ENCODE measurements around the gene GYG2. TPM values are rescaled to one million over a fixed set of nuclear protein-coding genes. Genes with fewer than 3 reads are reported as not detected.

Gene GYG2
- total RNA-seq, 2 donors from 2014 or later, result 12.8 to 22.0 TPM

DNA sequence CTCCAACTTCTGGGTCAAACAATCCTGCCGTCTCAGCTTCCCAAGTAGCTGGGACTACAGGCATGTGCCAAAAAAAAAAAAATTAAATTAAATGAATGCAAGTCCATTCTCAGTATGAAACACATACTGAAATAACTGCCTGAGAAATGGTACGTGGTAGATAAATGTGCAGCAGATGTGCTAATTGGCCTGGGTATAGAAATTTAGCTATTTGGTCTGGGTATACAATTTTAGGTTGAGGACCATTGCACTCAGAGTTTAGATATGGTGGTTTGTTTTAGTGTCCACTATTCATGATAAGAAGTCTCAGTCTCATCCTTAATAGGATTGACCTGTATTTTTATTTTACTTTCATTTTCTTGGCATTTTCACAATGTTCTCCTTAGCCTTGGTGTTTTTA lies 9.2 kb downstream of the GYG2 start:
- H3K4me1 ChIP-seq, result no peaks in the 10 kb centered on the region
- H3K36me3 ChIP-seq, result no peaks in the 10 kb centered on the region
- TF ChIP-seq, protein P1, sequence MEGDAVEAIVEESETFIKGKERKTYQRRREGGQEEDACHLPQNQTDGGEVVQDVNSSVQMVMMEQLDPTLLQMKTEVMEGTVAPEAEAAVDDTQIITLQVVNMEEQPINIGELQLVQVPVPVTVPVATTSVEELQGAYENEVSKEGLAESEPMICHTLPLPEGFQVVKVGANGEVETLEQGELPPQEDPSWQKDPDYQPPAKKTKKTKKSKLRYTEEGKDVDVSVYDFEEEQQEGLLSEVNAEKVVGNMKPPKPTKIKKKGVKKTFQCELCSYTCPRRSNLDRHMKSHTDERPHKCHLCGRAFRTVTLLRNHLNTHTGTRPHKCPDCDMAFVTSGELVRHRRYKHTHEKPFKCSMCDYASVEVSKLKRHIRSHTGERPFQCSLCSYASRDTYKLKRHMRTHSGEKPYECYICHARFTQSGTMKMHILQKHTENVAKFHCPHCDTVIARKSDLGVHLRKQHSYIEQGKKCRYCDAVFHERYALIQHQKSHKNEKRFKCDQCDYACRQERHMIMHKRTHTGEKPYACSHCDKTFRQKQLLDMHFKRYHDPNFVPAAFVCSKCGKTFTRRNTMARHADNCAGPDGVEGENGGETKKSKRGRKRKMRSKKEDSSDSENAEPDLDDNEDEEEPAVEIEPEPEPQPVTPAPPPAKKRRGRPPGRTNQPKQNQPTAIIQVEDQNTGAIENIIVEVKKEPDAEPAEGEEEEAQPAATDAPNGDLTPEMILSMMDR (IDR thresholded peaks at IDR 0.05), result no peak
- no peak overlapping the region for H3K9ac ChIP-seq (ENCODE audit: low read depth in 2 of 2, low read length in 2 of 2)
- no peaks in the 10 kb centered on the region for H3K27me3 ChIP-seq
- H3K9me3 ChIP-seq, result no peaks in the 10 kb centered on the region
- H3K27ac ChIP-seq, result no peak overlapping the region
- DNase-seq, result no peak
- intact Hi-C loops (cut with DNase I), result no loop called here
- no peak overlapping the region for H3K4me3 ChIP-seq

DNA sequence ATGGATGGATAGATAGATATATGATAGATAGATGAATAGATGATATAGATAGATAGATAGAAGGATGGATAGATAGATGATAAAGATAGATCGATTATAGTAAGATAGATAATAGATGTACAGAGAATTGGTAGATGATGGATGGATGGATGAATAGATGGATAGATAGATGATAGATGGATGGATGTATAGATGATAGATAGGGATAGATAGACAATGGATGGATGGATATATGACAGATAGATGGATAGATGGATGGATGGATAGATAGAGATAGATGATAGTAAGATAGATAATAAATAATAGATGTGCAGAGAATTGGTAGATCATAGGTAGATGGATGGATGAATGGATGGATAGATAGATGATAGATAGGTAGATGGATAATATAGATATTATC lies 12.2 kb downstream of the GYG2 start:
- H3K27me3 ChIP-seq, result no peaks in the 10 kb centered on the region
- no peaks in the 10 kb centered on the region for H3K4me1 ChIP-seq
- no peak for DNase-seq
- H3K36me3 ChIP-seq, result no peaks in the 10 kb centered on the region
- TF ChIP-seq, protein P1 (IDR thresholded peaks at IDR 0.05), result no peak
- H3K4me3 ChIP-seq, result no peak overlapping the region
- no peak overlapping the region for H3K27ac ChIP-seq
- H3K9me3 ChIP-seq, result no peaks in the 10 kb centered on the region
- H3K9ac ChIP-seq (ENCODE audit: low read depth in 2 of 2, low read length in 2 of 2), result no peak overlapping the region
- intact Hi-C loops (cut with DNase I), result no loop called here

DNA sequence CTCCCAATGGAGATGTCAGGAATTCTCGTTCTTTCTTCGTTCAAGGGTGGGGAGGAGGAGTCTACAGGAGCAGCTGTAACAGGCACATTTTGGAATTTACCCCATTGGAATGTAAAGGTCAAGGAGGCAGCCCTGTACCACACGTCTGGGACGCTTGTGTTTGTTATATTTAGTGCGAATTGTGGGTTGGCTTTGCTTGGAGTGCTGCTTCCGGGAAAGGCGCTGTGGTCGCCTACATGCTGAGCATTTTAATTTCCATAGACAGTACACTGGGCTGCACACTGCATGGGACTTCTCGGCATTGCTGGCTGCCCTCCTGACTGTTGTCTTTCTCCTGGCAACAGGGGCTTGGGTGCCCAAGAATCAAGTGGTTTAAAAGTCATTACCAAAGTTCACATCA lies 12.8 kb downstream of the GYG2 start:
- Histone ChIP-seq H3K27ac (no peak overlapping the region), H3K27me3 (no peaks in the 10 kb centered on the region), H3K4me1 (no peaks in the 10 kb centered on the region), H3K4me3 (no peak overlapping the region), H3K9ac (ENCODE audit: low read depth in 2 of 2, low read length in 2 of 2) (no peak overlapping the region), H3K9me3 (no peaks in the 10 kb centered on the region), H3K36me3 (no peaks in the 10 kb centered on the region)
- intact Hi-C loops (cut with DNase I), result no loop called here
- no peak for DNase-seq
- TF ChIP-seq, protein P1 (IDR thresholded peaks at IDR 0.05), result no peak

DNA sequence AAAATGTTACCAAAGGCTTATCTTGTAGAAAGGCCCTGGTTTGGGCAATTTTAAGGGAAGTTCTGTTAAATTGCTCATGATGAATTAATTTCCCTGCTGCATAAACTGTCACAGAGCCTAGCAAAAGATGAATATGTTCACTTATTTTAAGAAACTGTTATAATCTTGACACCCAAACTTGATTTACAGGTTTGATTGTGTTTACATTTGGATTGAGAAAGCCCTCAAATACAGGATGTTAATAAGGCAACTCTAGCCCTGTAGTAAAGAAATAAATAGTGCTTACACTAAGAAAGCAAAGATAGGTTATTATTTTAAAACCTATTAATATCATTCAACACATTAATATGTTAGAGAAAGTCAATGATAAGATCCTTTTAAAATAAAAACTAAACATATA lies 18.3 kb downstream of the GYG2 start:
- H3K36me3 ChIP-seq, result no peaks in the 10 kb centered on the region
- H3K9ac ChIP-seq (ENCODE audit: low read depth in 2 of 2, low read length in 2 of 2), result no peak overlapping the region
- TF ChIP-seq, protein P1 (IDR thresholded peaks at IDR 0.05), result no peak
- no peak overlapping the region for H3K27ac ChIP-seq
- no peaks in the 10 kb centered on the region for H3K27me3 ChIP-seq
- H3K4me3 ChIP-seq, result no peak overlapping the region
- no peak for DNase-seq
- intact Hi-C loops (cut with DNase I), result no loop called here
- no peaks in the 10 kb centered on the region for H3K9me3 ChIP-seq
- H3K4me1 ChIP-seq, result no peaks in the 10 kb centered on the region

DNA sequence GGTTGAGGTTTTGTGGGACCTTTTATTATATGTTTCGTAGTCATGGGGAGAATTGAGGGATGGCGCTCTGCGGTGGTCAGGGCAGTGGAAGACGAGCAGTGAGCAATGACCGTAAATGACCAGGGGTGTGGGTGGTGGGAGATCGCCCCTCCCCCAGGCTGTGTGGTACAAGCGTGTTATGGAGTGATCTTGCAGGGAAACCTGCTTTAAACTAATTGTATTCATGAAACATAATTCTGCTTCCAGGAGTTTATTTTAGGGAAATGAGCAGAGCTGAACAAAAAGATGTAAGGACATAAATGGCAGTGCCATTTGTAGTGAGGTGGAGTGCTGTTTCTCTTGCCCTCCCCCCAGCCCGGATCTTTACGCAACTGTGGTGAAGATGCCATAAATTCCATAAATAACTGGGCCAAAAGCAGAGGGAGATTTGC lies 20.2 kb downstream of the GYG2 start:
- H3K27me3 ChIP-seq, result no peaks in the 10 kb centered on the region
- no peak overlapping the region for H3K4me3 ChIP-seq
- H3K36me3 ChIP-seq, result no peaks in the 10 kb centered on the region
- TF ChIP-seq, protein P1 (IDR thresholded peaks at IDR 0.05), result no peak
- intact Hi-C loops (cut with DNase I), result no loop called here
- no peak for DNase-seq
- H3K9ac ChIP-seq (ENCODE audit: low read depth in 2 of 2, low read length in 2 of 2), result no peak overlapping the region
- H3K4me1 ChIP-seq, result no peaks in the 10 kb centered on the region
- no peak overlapping the region for H3K27ac ChIP-seq
- no peaks in the 10 kb centered on the region for H3K9me3 ChIP-seq

DNA sequence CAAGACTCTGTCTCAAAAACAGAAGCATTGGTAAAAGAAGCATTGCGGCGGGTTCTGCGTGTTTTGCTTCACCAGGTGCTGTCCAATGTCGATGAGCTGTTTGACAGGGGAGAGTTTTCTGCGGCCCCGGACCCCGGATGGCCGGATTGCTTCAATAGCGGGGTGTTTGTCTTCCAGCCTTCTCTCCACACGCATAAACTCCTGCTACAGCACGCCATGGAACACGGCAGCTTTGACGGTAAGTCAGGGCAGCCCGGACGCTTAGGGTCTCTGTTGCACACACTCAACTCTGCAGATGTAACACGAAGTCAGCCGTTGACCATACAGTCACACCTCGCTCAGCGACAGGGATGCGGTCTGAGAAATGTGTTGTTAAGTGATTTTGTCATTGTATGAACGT lies 26.2 kb downstream of the GYG2 start:
- Histone ChIP-seq H3K4me1 (no peaks in the 10 kb centered on the region), H3K27me3 (no peaks in the 10 kb centered on the region), H3K27ac (no peak overlapping the region), H3K36me3 (no peaks in the 10 kb centered on the region), H3K4me3 (no peak overlapping the region), H3K9me3 (no peaks in the 10 kb centered on the region), H3K9ac (ENCODE audit: low read depth in 2 of 2, low read length in 2 of 2) (no peak overlapping the region)
- intact Hi-C loops (cut with DNase I), result no loop called here
- TF ChIP-seq, protein P1 (IDR thresholded peaks at IDR 0.05), result no peak
- no peak for DNase-seq
